ENCODE results near the gene VAPB.

DNA sequence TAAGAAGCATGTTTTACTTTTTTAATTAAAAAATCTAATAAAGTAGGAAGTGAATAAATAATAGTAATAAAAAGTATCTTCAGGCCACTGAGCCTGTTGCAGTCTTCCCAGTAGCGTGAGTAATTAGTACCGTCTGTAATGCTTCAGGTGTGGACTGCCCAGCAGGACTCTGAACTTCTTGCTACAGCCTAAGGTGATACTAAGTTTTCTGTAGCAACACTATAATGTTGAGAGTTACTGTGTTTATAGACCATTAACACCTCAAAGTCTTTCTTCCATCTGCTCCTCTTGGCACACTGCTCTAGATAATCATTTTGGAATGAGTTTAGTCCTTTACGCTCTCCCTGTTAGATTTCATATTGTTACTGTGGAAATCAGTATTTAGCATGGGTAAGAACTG, 28.4 kb downstream of the VAPB start:
- TF ChIP-seq CTCF (IDR thresholded peaks at IDR 0.05) (no peak), POLR2A (IDR thresholded peaks at IDR 0.05) (no peak)

Data from Peyer's patch (tissue), 4 donors.